Measurements from ENCODE around the gene LYG1.
"Not testable (repeated sequence)": the region's sequence is repeated elsewhere in the genome, so short reads cannot be mapped to it uniquely, and the experiment has no call there.

Gene LYG1

DNA sequence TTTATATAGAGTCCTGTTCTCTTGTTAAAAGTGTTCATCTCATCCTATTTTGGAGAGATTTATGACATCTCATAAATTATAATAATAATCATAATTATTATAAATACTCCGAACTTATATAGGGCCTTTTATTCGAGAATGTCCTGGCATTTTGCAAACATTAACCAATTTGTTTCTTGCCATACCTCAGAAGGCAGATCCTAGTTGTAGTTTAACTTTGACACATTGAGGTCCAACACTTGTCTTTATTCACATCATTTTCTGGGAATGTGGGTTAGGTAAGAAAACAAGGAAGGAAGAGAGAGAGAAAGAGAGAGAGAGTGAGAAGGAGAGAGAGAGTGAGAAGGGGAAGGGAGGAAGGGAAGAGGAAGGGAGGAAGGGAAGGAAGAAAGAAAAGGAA, at the start of gene LYG1:
LYG1 (minus strand) TSS at position 101 of the 400 bp plus-strand sequence. CDS start 5,527 bp downstream, outside the sequence.
- not testable (repeated sequence) for H3K4me1 ChIP-seq (ENCODE audit: control insufficient read depth in 1 of 2, insufficient read depth in 1 of 2, low read depth in 1 of 2, low read length in 1 of 2); H3K4me3 ChIP-seq (ENCODE audit: low read depth in 1 of 2, low read length in 1 of 2); H3K27me3 ChIP-seq; H3K9me3 ChIP-seq; H3K36me3 ChIP-seq; H3K27ac ChIP-seq

DNA sequence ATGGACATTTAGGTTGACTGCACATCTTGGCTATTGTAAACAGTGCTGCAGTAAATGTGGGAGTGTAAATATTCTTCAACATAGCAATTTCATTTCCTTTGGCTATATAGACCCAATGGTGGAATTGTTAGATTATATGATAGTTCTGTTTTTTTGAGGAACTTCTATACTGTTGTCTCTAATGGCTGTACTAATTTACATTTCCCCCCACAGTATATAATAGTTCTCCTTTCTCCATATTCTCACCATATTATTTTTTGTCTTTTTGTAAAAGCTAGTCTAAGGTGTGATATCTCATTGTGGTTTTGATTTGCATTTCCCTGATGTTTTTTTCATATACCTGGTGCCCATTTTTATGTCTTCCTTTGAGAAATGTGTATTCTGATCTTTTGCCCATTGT, 49.2 kb upstream of the LYG1 start:
- TF ChIP-seq, protein P1, sequence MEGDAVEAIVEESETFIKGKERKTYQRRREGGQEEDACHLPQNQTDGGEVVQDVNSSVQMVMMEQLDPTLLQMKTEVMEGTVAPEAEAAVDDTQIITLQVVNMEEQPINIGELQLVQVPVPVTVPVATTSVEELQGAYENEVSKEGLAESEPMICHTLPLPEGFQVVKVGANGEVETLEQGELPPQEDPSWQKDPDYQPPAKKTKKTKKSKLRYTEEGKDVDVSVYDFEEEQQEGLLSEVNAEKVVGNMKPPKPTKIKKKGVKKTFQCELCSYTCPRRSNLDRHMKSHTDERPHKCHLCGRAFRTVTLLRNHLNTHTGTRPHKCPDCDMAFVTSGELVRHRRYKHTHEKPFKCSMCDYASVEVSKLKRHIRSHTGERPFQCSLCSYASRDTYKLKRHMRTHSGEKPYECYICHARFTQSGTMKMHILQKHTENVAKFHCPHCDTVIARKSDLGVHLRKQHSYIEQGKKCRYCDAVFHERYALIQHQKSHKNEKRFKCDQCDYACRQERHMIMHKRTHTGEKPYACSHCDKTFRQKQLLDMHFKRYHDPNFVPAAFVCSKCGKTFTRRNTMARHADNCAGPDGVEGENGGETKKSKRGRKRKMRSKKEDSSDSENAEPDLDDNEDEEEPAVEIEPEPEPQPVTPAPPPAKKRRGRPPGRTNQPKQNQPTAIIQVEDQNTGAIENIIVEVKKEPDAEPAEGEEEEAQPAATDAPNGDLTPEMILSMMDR (IDR thresholded peaks at IDR 0.05) = no peak
- H3K9me3 ChIP-seq = no peaks in the 10 kb centered on the region
- H3K4me1 ChIP-seq (ENCODE audit: control insufficient read depth in 1 of 2, insufficient read depth in 1 of 2, low read depth in 1 of 2, low read length in 1 of 2) = no peaks in the 10 kb centered on the region
- no peak overlapping the region for H3K27ac ChIP-seq
- no peaks in the 10 kb centered on the region for H3K27me3 ChIP-seq
- H3K36me3 ChIP-seq = no peaks in the 10 kb centered on the region
- H3K4me3 ChIP-seq (ENCODE audit: low read depth in 1 of 2, low read length in 1 of 2) = no peak overlapping the region

DNA sequence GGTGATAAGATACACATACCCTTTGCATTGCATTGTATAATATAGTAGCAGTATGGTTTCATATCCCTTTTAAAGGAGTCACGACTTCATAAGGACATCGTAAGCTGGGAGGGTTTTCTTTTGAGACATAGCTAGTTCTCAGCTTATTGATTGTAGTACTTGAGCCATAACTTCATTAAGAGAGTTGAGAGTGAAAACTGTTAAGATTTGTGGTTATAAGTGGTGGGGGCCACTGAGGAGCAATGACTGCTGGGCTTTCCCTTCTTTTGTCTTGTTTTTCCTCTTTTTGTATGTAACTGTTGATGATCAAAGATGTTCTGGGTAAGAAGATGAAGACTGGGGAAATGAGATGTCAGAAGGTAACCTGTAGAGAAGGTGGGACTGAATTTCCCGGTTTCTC, 47.2 kb upstream of the LYG1 start:
- no peaks in the 10 kb centered on the region for H3K27me3 ChIP-seq
- H3K9me3 ChIP-seq = no peaks in the 10 kb centered on the region
- TF ChIP-seq, protein P1 (IDR thresholded peaks at IDR 0.05) = no peak
- H3K4me1 ChIP-seq (ENCODE audit: control insufficient read depth in 1 of 2, insufficient read depth in 1 of 2, low read depth in 1 of 2, low read length in 1 of 2) = no peaks in the 10 kb centered on the region
- no peaks in the 10 kb centered on the region for H3K36me3 ChIP-seq
- H3K27ac ChIP-seq = no peak overlapping the region
- no peak overlapping the region for H3K4me3 ChIP-seq (ENCODE audit: low read depth in 1 of 2, low read length in 1 of 2)

DNA sequence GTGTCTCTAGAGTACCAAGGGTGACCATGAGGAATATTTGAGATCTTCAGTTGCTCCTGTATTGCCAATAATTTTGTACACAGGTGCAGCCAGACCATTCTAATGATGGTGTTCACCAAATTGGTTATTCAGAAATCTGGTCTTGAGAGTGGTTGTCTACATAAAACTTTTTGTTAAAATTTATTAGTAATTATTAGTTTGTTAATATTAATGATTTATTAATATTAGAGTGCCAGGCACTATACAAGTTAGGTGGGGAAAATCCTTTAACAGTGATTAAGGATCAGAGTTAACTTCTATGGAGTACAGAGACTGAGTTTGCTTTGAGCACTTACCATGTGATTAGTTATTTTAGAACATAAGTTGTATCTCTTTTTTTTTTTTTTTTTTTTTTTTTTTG, 45.2 kb upstream of the LYG1 start:
- Histone ChIP-seq H3K36me3 (no peaks in the 10 kb centered on the region), H3K9me3 (no peaks in the 10 kb centered on the region), H3K4me1 (ENCODE audit: control insufficient read depth in 1 of 2, insufficient read depth in 1 of 2, low read depth in 1 of 2, low read length in 1 of 2) (no peaks in the 10 kb centered on the region), H3K27me3 (no peaks in the 10 kb centered on the region), H3K4me3 (ENCODE audit: low read depth in 1 of 2, low read length in 1 of 2) (no peak overlapping the region), H3K27ac (no peak overlapping the region)
- TF ChIP-seq, protein P1 (IDR thresholded peaks at IDR 0.05) = no peak

DNA sequence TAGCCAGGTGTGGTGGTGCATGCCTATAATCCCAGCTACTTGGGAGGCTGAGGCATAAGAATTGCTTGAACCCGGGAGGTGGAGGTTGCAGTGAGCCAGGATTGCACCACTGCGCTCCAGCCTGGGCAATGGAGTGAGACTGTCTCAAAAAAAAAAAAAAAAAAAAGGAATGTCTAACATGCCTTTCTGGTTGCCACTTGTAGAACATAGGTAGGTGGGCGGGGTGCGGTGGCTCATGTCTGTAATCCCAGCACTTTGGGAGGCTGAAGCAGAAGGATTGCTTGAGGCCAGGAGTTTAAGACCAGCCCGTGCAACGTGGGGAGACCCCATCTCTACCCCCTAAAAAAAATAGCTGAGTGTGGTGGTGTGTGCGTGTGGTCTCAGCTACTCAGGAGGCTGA, 44.4 kb upstream of the LYG1 start:
- H3K36me3 ChIP-seq; H3K27ac ChIP-seq; H3K4me1 ChIP-seq (ENCODE audit: control insufficient read depth in 1 of 2, insufficient read depth in 1 of 2, low read depth in 1 of 2, low read length in 1 of 2); H3K27me3 ChIP-seq; H3K4me3 ChIP-seq (ENCODE audit: low read depth in 1 of 2, low read length in 1 of 2); H3K9me3 ChIP-seq: not testable (repeated sequence)

DNA sequence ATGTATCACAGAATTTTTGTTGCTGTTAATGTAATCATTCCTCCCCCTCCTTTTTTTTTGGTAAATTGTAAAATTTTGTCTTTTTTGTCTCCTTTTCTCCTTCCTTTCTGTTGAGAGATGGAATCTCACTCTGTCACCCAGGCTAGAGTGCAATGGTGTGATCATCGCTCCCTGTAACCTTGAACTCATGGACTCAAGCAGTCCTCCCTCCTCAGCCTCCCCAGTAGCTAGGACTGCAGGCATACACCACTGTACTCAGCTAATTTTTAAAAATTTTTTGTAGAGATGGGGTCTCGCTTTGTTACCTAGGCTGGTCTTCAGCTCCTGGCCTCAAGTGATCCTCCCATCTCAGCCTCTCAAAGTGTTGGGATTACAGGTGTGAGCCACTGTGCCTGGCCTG, 41.5 kb upstream of the LYG1 start:
- Histone ChIP-seq H3K9me3 (no peaks in the 10 kb centered on the region), H3K27me3 (no peaks in the 10 kb centered on the region), H3K27ac (no peak overlapping the region), H3K4me3 (ENCODE audit: low read depth in 1 of 2, low read length in 1 of 2) (no peak overlapping the region), H3K36me3 (no peaks in the 10 kb centered on the region), H3K4me1 (ENCODE audit: control insufficient read depth in 1 of 2, insufficient read depth in 1 of 2, low read depth in 1 of 2, low read length in 1 of 2) (peaks cover 11 to 12% of the 10 kb centered on the region in 2 experiments)
- TF ChIP-seq, protein P1 (IDR thresholded peaks at IDR 0.05) = no peak

DNA sequence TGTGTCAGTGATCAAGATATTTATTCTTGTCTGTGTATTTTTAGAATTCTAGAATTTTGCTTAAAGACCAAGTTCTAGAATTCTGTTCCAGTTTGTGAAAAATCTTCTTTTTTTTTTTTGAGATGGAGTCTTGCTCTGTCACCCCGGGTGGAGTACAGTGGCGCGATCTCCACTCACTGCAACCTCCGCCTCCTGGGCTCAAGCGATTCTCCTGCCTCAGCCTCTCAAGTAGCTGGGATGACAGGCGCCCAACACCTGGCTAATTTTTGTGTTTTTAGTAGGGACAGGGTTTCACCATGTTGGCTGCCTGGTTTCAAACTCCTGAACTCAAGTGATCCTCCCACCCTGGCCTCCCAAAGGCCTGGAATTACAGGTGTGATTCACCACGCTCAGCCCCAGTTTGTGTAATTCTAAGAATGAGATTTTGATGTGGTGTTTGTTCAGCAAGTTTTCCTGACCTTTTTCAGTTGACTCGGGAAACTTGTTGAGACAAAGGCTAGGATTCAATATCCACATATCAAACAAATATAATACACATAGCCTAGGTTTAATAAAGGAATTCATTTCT, 39.8 kb upstream of the LYG1 start:
- H3K27ac ChIP-seq = no peak overlapping the region
- TF ChIP-seq, protein P1 (IDR thresholded peaks at IDR 0.05) = no peak
- H3K9me3 ChIP-seq = no peaks in the 10 kb centered on the region
- no peaks in the 10 kb centered on the region for H3K36me3 ChIP-seq
- H3K4me1 ChIP-seq (ENCODE audit: control insufficient read depth in 1 of 2, insufficient read depth in 1 of 2, low read depth in 1 of 2, low read length in 1 of 2) = peaks cover 17 to 23% of the 10 kb centered on the region in 2 experiments
- no peaks in the 10 kb centered on the region for H3K27me3 ChIP-seq
- no peak overlapping the region for H3K4me3 ChIP-seq (ENCODE audit: low read depth in 1 of 2, low read length in 1 of 2)
